ENCODE data around the gene MRGPRG. TPM values are rescaled to one million over a fixed set of nuclear protein-coding genes. Genes with fewer than 3 reads are reported as not detected.

MRGPRG gene
- total RNA-seq, 1 experiment from 2014 or later, result not detected

DNA sequence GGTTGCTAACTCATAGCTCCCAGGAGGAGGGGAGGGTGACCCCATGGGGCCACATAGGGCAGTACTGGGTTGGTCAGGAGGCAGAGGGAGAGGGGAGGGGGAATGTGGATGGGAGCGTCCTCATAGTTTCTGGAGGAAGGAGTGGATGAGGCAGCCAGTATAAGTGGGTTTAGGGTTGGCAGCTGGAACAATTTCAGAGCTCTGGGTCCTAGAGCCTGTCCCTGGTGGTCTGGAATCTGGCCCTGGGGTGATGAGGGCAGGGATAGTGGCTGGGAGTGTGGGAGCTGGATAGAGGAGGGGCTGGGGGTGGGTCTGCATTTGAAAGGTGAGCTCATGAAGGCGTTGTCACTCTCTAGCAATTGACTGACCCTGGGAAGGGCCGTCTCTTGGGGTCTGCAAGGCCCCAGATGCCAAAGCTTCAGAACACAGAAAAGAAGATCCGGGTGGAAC, 5.3 kb upstream of the MRGPRG start:
- POLR2A ChIA-PET (ENCODE audit: low non-redundant PET), result no interaction called here
- no peaks in the 10 kb centered on the region for H3K27me3 ChIP-seq (replicated peaks; ENCODE audit: insufficient read depth, low read depth, low read length, poor library complexity)
- no peaks in the 10 kb centered on the region for H3K36me3 ChIP-seq (ENCODE audit: insufficient read depth, low read length, poor library complexity, severe bottlenecking)
- H3K4me1 ChIP-seq (ENCODE audit: insufficient read depth, low read length, poor library complexity, severe bottlenecking), result no peaks in the 10 kb centered on the region
- no TSS peak for BruUV-seq (replicated peaks)
- DNase-seq (ENCODE audit: low spot score), result no peak
- no peaks in the 10 kb centered on the region for H3K9me3 ChIP-seq (ENCODE audit: low read depth, low read length, poor library complexity, severe bottlenecking)
- CTCF ChIA-PET, result no interaction called here
- intact Hi-C loops (cut with micrococcal nuclease; ENCODE audit: unreplicated experiment), result no loop called here
- H3K4me3 ChIP-seq (ENCODE audit: low read depth, low read length, poor library complexity, severe bottlenecking), result no peak overlapping the region
- H3K27ac ChIP-seq (ENCODE audit: low read depth, low read length, poor library complexity, severe bottlenecking), result no peak overlapping the region
- TF ChIP-seq, protein P1, sequence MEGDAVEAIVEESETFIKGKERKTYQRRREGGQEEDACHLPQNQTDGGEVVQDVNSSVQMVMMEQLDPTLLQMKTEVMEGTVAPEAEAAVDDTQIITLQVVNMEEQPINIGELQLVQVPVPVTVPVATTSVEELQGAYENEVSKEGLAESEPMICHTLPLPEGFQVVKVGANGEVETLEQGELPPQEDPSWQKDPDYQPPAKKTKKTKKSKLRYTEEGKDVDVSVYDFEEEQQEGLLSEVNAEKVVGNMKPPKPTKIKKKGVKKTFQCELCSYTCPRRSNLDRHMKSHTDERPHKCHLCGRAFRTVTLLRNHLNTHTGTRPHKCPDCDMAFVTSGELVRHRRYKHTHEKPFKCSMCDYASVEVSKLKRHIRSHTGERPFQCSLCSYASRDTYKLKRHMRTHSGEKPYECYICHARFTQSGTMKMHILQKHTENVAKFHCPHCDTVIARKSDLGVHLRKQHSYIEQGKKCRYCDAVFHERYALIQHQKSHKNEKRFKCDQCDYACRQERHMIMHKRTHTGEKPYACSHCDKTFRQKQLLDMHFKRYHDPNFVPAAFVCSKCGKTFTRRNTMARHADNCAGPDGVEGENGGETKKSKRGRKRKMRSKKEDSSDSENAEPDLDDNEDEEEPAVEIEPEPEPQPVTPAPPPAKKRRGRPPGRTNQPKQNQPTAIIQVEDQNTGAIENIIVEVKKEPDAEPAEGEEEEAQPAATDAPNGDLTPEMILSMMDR (conservative IDR thresholded peaks at IDR 0.05; ENCODE audit: low read depth, low read length), result no peak
- TF ChIP-seq EZH2 (IDR thresholded peaks at IDR 0.05; ENCODE audit: borderline replicate concordance, low read depth, low read length, poor library complexity, severe bottlenecking), result no peak

DNA sequence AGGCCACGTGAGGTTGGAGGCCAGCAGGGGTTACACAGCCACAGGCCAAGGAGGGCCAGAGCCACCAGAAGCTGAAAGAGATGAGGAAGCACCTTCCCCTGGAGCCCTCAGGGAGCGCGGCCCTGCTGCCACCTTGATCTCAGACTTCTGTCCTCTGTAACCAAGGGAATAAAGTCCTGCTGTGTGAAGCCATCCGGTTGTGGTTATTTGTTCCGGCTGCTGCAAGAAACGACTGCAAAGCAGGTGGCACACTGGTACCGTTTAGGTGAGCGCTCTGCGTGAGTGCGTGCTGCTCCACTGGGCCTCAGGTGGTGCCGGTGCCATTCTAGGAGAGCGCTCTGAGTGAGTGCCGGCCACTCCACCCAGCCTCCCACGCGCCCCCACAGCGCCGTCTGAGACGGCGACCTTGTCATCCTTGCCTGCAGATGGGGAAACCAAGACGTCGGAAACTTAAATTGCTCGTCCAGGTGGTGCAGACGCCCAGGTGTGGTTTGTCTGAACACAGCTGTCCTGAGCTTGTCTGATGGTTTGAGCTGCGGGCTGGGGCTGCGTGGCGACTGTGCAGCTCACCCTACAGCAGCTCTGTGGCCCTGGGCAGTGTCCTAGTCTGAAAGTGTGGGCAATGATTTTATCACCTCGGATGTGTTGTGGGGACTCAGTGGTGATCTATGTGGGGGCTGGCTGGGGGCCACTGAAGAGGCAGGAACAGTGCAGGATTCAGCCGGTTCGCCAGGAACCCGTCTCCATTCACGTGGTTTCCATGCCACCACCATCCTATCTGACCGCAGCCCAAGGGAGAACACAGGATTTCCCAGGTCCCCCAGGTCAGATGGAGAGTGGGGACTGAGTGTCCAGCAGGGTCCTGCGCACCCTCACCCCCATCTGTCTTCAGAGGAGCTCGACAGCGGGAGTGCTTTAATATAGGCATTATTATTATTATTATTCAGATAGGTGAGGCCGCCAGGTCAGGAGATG, 4.6 kb upstream of the MRGPRG start:
- TF ChIP-seq, protein P1 (conservative IDR thresholded peaks at IDR 0.05; ENCODE audit: low read depth, low read length), result no peak
- no peak for TF ChIP-seq EZH2 (IDR thresholded peaks at IDR 0.05; ENCODE audit: borderline replicate concordance, low read depth, low read length, poor library complexity, severe bottlenecking)
- no peaks in the 10 kb centered on the region for H3K4me1 ChIP-seq (ENCODE audit: insufficient read depth, low read length, poor library complexity, severe bottlenecking)
- BruUV-seq (replicated peaks), result no TSS peak
- ChIA-PET CTCF (no interaction called here), POLR2A (ENCODE audit: low non-redundant PET) (no interaction called here)
- no peaks in the 10 kb centered on the region for H3K36me3 ChIP-seq (ENCODE audit: insufficient read depth, low read length, poor library complexity, severe bottlenecking)
- DNase-seq (ENCODE audit: low spot score), result no peak
- H3K4me3 ChIP-seq (ENCODE audit: low read depth, low read length, poor library complexity, severe bottlenecking), result no peak overlapping the region
- no peaks in the 10 kb centered on the region for H3K9me3 ChIP-seq (ENCODE audit: low read depth, low read length, poor library complexity, severe bottlenecking)
- no peaks in the 10 kb centered on the region for H3K27me3 ChIP-seq (replicated peaks; ENCODE audit: insufficient read depth, low read depth, low read length, poor library complexity)
- intact Hi-C loops (cut with micrococcal nuclease; ENCODE audit: unreplicated experiment), result no loop called here
- no peak overlapping the region for H3K27ac ChIP-seq (ENCODE audit: low read depth, low read length, poor library complexity, severe bottlenecking)

DNA sequence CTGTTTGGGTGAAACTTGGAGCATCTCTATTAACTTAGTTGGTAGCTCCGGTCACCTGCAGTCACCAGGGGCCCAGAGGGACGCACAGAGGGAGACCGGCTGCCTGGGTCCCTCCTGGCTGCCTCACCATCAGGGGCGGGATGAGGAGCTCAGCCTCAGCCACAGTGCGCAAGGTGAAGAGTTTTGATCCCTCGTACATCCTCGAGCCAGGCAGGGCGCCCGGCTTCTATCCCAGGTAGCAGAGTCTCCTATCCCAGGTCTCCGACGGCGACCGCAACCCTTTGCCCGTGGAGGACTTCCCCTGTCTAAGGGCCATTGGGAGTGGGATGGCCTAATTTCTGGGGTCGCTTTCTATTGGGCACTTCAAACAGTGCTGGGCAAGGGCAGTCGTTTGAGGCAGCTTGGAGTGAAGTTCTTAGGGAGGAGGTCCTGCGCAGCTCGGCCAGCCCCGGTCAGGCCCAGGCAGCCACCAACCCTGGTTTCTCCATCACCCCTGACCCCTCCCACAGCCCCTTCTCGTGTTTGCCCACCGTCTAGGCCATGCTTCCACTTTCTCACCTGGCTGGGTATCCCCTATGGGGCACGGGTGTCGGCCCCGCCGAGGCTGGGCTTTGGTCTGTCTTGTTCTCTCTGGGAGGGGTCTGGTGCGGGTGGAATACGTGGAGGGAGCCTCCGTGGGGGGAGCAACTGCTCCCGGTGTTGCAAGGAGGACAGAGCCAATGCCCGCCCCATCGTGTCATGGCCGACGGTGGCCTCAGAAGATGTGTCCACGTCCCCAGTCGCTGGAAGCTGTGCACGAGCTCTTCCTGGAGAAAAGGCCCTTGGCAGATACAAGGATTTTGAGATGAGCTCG, 3.6 kb upstream of the MRGPRG start:
- CTCF ChIA-PET, result interaction anchor here (0.6 kb wide), 1 partner anchor 62 kb away, joined by 3 read pairs; no protein-coding TSS in a partner anchor

More for the DNA sequence above, 3.6 kb upstream of the MRGPRG start:
- no peak for TF ChIP-seq EZH2 (IDR thresholded peaks at IDR 0.05; ENCODE audit: borderline replicate concordance, low read depth, low read length, poor library complexity, severe bottlenecking)
- TF ChIP-seq, protein P1 (conservative IDR thresholded peaks at IDR 0.05; ENCODE audit: low read depth, low read length), result no peak
- no TSS peak for BruUV-seq (replicated peaks)
- no peak for DNase-seq (ENCODE audit: low spot score)
- intact Hi-C loops (cut with micrococcal nuclease; ENCODE audit: unreplicated experiment), result no loop called here
- Histone ChIP-seq H3K4me1 (ENCODE audit: insufficient read depth, low read length, poor library complexity, severe bottlenecking) (no peaks in the 10 kb centered on the region), H3K27ac (ENCODE audit: low read depth, low read length, poor library complexity, severe bottlenecking) (no peak overlapping the region), H3K36me3 (ENCODE audit: insufficient read depth, low read length, poor library complexity, severe bottlenecking) (no peaks in the 10 kb centered on the region), H3K4me3 (ENCODE audit: low read depth, low read length, poor library complexity, severe bottlenecking) (no peak overlapping the region), H3K27me3 (replicated peaks; ENCODE audit: insufficient read depth, low read depth, low read length, poor library complexity) (no peaks in the 10 kb centered on the region), H3K9me3 (ENCODE audit: low read depth, low read length, poor library complexity, severe bottlenecking) (no peaks in the 10 kb centered on the region)
- POLR2A ChIA-PET (ENCODE audit: low non-redundant PET), result no interaction called here
